Measurements from ENCODE around the gene GCC1. TPM values are rescaled to one million over a fixed set of nuclear protein-coding genes. Genes with fewer than 3 reads are reported as not detected.
"Not testable (repeated sequence)": the region's sequence is repeated elsewhere in the genome, so short reads cannot be mapped to it uniquely, and the experiment has no call there.

GCC1 gene
- total RNA-seq, 2 donors from 2014 or later: 13.7 to 23.1 TPM

DNA sequence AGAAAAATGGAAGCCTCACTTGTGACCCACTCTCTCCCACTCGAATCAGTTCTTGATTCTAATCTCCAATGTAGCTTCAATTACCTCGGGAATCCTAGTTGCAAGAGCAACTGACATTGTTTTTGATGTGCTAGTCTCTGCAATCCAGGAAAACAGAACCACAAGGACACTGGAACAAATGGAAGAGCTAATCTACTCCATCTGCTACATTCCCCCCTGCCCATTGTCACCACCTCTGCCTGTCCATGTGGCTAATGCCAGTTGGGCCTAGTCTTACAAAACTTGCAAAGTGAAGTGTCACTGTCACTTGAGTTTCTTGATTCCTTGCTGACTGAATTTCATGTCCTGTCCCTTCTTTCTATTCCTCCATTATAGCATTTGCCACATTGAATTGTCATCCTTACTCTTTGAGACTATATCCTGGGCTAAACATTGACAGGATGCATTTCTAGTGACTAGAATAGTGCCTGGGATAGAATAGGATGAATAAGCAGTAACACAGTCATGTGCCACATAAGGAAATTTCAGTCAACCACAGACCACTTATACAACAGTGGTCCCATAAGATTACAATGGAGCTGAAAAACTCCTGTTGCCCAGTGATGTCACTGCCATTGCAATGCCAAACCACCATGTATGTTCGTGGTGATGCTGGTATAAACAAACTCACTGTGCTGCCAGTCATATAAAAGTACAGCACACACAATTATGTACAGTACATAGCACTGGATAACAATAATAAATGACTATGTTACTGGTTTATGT lies 13.5 kb downstream of the GCC1 start:
- DNase-seq: no peak
- no peak for ATAC-seq
- H3K4me3 ChIP-seq: no peak overlapping the region
- H3K27me3 ChIP-seq: no peaks in the 10 kb centered on the region
- no peaks in the 10 kb centered on the region for H3K4me1 ChIP-seq
- TF ChIP-seq CTCF (IDR thresholded peaks at IDR 0.05): no peak
- no peak for TF ChIP-seq POLR2A (IDR thresholded peaks at IDR 0.05)
- H3K27ac ChIP-seq: no peak overlapping the region
- intact Hi-C loops (cut with DNase I): no loop called here
- H3K9me3 ChIP-seq: no peaks in the 10 kb centered on the region
- 75 to 80% methylated on average over 3 of the region's 3 CpGs for WGBS, 2 donors
- H3K36me3 ChIP-seq (replicated peaks in 1 of 2; ENCODE audit: insufficient read depth in 1 of 2, low read depth in 2 of 2): no peaks in the 10 kb centered on the region

DNA sequence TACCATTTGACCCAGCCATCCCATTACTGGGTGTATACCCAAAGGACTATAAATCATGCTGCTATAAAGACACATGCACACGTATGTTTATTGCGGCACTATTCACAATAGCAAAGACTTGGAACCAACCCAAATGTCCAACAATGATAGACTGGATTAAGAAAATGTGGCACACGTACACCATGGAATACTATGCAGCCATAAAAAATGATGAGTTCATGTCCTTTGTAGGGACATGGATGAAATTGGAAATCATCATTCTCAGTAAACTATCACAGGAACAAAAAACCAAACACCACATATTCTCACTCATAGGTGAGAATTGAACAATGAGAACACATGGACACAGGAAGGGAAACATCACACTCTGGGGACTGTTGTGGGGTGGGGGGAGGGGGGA lies 17.4 kb downstream of the GCC1 start:
- H3K9me3 ChIP-seq; DNase-seq; intact Hi-C loops (cut with DNase I); H3K4me3 ChIP-seq; ATAC-seq; H3K36me3 ChIP-seq (replicated peaks in 1 of 2; ENCODE audit: insufficient read depth in 1 of 2, low read depth in 2 of 2); H3K27me3 ChIP-seq; H3K27ac ChIP-seq; H3K4me1 ChIP-seq: not testable (repeated sequence)
- 100% methylated on average over 1 of the region's 3 CpGs; no CpG with 5 or more reads in 1 of the 2 donors for WGBS, 2 donors

GRCh38 chr7:127566242-127566641 lies 19.2 kb downstream of the GCC1 start:
- H3K36me3 ChIP-seq (replicated peaks in 1 of 2; ENCODE audit: insufficient read depth in 1 of 2, low read depth in 2 of 2): no peaks in the 10 kb centered on the region
- DNase-seq (no peak), ATAC-seq (no peak)
- 85 to 91% methylated on average over 3 of the region's 3 CpGs for WGBS, 2 donors
- H3K27ac ChIP-seq: no peak overlapping the region
- intact Hi-C loops (cut with DNase I): no loop called here
- H3K27me3 ChIP-seq: no peaks in the 10 kb centered on the region
- H3K9me3 ChIP-seq: no peaks in the 10 kb centered on the region
- H3K4me3 ChIP-seq: no peak overlapping the region
- no peaks in the 10 kb centered on the region for H3K4me1 ChIP-seq
- TF ChIP-seq CTCF (IDR thresholded peaks at IDR 0.05) (no peak), POLR2A (IDR thresholded peaks at IDR 0.05) (no peak)

GRCh38 chr7:127557803-127558202 lies 27.6 kb downstream of the GCC1 start:
- 87 to 91% methylated on average over 2 of the region's 2 CpGs for WGBS, 2 donors
- ATAC-seq: no peak
- H3K27ac ChIP-seq: no peak overlapping the region
- no peaks in the 10 kb centered on the region for H3K4me1 ChIP-seq
- TF ChIP-seq POLR2A (IDR thresholded peaks at IDR 0.05) (no peak), CTCF (IDR thresholded peaks at IDR 0.05) (peak in 2 of 7 experiments; percentile 15 to 16)
- H3K9me3 ChIP-seq: no peaks in the 10 kb centered on the region
- H3K27me3 ChIP-seq: no peaks in the 10 kb centered on the region
- H3K36me3 ChIP-seq (replicated peaks in 1 of 2; ENCODE audit: insufficient read depth in 1 of 2, low read depth in 2 of 2): no peaks in the 10 kb centered on the region
- intact Hi-C loops (cut with DNase I): no loop called here
- DNase-seq: no peak
- H3K4me3 ChIP-seq: no peak overlapping the region

DNA sequence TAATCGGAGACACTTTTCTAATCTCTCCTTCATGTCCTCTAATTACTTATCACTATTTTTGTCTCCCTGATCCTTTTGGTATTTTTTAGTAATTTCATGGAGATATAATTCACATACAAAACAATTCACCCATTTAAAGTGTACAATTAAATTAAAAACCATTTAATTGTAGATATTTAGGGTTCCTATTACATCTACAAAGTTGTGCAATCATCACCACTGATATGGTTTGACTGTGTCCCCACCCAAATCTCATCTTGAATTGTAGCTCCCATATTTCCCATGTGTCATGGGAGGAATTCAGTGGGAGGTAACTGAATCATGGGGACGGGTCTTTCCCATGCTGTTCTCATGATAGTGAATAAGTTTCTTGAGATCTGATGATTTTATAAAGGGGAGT lies 29.0 kb downstream of the GCC1 start:
- DNase-seq (no peak), ATAC-seq (no peak)
- 91 to 92% methylated on average over 2 of the region's 2 CpGs for WGBS, 2 donors
- Histone ChIP-seq H3K36me3 (replicated peaks in 1 of 2; ENCODE audit: insufficient read depth in 1 of 2, low read depth in 2 of 2) (no peaks in the 10 kb centered on the region), H3K4me3 (no peak overlapping the region), H3K27me3 (no peaks in the 10 kb centered on the region), H3K4me1 (no peaks in the 10 kb centered on the region), H3K9me3 (no peaks in the 10 kb centered on the region), H3K27ac (no peak overlapping the region)
- intact Hi-C loops (cut with DNase I): no loop called here
- no peak for TF ChIP-seq CTCF (IDR thresholded peaks at IDR 0.05)
- no peak for TF ChIP-seq POLR2A (IDR thresholded peaks at IDR 0.05)

Measured in body of pancreas (tissue), 4 donors.